ENCODE measurements around the gene BICDL1. TPM values are rescaled to one million over a fixed set of nuclear protein-coding genes. Genes with fewer than 3 reads are reported as not detected.

Gene BICDL1
- total RNA-seq, 1 donor from 2014 or later: not detected

- no peak for DNase-seq
Measured at GRCh38 chr12:120103044-120103338, 114.0 kb downstream of the BICDL1 start.

DNA sequence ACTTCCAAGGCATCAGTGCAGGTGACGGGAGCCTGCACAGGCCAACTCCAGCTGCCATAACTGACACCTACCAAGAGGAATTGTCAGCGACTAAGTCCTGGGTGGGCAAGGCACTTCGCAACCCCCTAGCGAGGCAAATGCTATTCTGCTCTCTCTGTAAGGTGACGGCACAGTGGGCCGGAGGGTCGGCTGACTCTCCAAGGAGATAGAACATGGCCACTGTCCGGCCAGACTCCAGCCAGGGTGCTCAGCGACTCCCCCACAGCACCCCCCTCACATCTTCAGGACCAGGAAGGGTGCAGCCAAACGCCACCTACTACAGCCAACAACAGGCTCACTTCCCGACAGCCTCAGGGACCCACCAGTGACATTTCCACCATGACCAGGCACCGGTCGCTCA is 114.3 kb downstream of the BICDL1 start:
- no peak for DNase-seq

DNA sequence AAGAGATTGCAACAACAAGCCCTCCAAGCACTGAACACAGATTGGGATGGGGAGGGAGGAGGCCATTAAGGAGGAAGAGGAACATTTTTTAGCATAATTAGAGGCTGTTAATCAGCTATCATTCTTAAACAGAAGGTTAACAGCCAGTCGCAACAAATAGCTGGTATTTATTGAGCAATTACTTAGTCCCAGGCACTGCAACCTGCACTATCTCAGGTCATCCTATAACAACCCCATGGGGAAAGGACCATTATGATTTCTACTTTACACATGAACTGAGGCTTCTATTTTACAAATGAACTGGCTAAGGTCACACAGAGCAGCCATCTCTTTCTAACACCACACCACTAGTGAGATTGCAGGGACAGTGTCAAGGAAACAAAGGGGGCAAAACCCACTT is 117.1 kb downstream of the BICDL1 start:
- DNase-seq: no peak

DNA sequence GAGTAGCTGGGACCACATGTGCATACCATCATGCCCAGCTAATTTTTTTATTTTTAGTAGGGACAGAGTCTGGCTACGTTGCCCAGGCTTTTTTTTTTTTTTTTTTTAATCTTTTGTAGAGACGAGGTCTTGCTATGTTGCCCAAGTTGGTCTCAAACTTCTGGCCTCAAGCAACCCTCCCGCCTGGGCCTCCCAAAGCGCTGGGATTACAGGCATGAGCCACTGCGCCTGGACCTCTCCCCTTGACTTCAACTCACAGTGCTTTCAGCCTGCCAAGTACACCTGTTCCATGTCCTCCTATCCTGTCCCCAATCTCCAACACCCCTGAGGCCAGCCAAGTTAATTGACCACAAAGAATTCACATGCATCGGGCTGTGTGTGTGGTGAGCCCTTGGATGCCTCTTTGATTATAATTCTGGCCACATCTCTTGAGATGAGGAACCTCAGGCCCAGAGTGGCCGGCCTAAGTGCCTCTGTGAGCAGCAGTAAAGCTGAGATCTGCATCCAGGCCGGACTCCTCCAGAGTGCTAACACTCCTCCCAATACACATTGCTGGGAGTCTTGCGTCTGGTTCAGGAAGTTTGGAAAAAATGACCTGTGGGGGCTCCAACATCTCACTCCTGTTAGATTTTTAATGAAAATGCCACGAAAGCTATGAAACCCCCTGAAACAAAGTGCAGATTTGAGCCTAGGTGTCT is 120.7 kb downstream of the BICDL1 start:
- no peak for DNase-seq

- DNase-seq: peak; percentile 43
Measured at GRCh38 chr12:120110550-120111501, 121.8 kb downstream of the BICDL1 start.

- DNase-seq: no peak
Measured at GRCh38 chr12:120115066-120115465, 126.0 kb downstream of the BICDL1 start.

GRCh38 chr12:120115692-120116440 is 126.8 kb downstream of the BICDL1 start:
- peak; percentile 67 for DNase-seq

- DNase-seq: no peak
Measured at GRCh38 chr12:120116441-120116791, 127.4 kb downstream of the BICDL1 start, which contains the start of gene RAB35. Gene RAB35, minus strand, starts transcription at chr12:120116753. Its CDS starts 103 bp downstream, at chr12:120116650.

DNA sequence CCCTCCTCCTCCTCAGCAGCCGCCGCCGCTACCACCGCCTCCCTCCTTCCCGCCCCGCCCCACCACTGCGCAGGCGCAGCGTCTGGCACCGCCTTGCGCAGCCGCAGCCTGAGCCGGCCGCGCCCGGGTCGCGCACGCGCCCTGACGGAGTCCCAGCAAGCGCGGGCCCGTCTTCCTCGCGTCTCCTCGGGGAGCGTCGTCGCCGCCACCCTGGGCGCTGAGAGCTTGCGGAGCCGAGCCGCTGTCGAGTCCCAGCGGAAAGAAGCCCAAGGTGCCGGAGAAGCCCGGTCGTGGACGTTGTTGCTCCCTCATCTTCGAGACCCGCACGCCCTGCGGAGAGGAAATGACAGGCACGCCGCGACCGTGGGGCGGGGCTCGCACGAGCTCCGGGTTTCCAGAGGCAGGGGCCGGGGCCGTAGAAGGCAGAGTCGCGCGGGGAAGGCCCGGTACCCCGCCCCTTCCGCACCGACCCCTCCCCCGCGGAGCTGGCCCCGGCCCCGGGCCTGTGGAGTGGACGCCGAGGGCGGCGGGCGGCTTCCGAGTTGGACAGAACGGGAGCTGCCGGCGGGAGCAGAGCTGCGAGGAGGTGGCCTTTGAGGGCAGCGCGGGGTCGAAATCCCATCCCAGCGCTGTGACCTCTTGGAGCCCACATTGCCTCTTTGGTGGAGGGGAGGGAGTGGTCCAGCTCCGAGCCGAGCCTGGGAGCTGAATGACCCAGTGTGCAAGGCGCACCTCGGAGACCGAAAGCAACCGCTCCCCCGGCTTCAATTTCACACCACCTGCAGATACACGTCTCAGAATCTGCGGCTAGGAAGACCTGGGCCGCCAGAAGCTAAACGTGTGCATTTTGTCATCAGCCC is 128.0 kb downstream of the BICDL1 start:
- peak; percentile 96 for DNase-seq

DNA sequence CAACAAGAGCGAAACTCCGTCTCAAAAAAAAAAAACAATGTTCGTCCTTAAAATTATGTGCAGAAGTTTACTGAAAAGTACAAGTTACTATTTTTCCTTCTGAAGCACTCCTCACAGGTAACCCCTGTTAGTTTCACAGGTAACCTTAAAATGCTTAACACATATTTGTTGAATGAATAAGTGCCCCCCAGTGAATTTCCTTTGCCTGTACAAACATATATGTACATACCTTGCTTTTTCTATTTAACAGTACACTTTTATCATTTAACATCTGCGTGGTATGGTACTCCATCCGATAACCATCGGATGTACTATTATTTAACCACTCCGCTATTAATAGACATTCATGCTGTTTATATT is 128.9 kb downstream of the BICDL1 start:
- no peak for DNase-seq

- DNase-seq: peak; percentile 77
Measured at GRCh38 chr12:120118321-120119061, 129.5 kb downstream of the BICDL1 start.

DNA sequence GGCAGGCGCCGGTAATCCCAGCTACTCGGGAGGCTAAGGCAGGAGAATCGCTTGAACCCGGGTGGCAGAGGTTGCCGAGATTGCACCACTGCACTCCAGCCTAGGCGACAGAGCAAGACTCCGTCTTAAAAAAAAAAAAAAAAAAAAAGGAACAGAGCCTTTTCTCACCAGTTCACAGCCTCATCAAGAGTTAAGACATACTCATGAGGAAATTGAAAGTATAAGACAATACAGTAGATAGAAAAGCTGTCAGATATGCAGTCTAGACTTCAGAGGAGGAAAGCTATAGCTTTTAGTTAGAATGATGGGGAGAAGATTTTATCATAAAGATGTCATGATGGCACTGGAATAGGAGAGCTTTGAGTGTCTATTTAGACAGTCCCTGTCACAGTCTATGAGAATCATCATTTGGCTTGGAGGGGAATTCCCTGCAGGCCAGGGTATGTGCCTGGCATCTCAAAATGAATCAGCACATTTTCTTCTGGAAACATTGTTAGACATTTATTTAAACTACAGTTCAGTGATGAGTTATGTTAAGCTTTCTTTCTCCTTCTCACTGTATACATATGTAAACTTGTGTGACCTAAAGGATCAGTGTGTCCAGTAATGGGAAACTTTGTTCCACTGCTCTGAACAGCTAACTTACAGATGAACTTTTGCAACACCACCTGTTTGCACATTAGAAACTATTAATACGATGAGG is 130.4 kb downstream of the BICDL1 start:
- DNase-seq: no peak

- no peak for DNase-seq
Measured at GRCh38 chr12:120121343-120121742, 132.3 kb downstream of the BICDL1 start.

GRCh38 chr12:120121766-120122293 is 132.8 kb downstream of the BICDL1 start:
- no peak for DNase-seq

DNA sequence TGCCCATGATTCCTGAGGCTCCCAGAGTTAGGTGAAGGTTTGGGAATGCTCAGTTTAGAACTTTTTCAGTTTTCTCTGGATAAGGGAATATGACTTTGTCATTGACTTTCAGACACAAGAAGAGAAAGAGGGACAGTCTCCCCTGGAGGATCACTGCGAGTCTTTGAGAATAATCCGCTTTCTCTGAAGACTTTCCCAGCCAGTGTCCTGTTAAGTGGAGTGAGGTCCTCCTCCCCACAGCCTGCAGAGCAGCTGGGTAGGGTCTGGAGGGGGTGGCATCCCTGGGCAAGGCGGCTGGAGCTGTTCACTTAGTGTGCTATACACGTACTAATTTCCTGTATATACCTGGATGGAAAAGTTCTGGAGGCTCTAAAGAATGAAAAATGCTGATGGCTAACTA is 136.0 kb downstream of the BICDL1 start:
- DNase-seq: no peak

DNA sequence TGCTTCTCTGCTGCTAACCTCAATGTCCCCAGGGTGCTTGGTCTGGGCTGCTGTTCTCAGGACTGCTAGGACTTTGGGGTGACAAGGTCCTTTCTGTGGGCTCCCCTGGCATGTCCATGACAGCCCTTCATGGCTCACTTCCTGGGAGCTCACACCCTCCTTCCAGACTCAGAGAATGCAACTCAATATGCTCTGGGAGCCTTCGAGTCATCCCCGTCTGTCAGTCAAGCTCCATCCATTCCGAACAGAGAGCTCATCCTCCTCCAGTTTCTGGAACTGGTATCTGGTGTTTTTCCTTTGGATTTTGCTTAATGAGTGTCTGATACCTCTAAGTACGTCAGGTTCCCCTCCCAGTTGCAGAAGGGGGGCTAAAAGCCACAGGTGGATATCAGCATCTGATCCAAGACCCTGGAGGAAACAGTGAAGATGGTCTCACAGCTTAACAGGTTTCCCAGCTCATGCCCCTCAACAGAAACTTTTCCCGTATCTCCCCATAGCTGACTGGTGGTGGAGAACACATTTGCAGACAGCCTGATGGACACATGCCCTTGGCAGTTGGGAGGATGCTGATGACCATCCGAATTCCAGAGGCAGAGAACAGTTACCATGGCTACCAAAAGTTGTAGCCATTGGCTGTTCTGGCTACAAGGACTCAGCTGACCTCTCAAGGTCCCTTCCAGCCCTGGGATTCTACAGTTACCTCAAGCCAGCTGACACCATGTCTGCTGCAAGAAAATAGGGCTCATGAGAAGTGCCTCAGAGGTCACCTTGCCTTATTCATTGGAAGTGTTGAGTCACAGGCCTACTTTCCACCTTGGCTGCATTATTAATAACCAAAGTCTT is 137.0 kb downstream of the BICDL1 start:
- peak; percentile 77 for DNase-seq

GRCh38 chr12:120126635-120127005 is 137.6 kb downstream of the BICDL1 start:
- DNase-seq: peak; percentile 93

DNA sequence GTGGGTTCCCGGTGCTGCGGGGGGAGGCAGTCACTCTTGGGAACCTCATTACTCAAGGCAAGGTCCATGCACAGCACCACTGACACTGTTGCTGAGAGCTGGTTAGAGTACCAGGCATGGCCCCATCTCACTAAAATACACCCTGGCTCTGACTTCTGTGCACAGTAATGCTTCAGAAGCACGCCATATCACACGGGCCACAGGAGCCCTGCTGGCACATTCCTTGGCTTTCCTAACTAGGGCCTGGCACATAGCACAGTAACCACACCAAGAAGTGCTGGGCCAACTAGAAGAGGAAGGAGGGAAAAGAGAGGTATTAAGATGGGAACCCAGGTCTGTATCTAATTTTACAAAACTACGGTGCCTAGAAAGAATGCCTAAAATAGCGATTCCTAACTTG is 141.0 kb downstream of the BICDL1 start:
- no peak for DNase-seq

DNA sequence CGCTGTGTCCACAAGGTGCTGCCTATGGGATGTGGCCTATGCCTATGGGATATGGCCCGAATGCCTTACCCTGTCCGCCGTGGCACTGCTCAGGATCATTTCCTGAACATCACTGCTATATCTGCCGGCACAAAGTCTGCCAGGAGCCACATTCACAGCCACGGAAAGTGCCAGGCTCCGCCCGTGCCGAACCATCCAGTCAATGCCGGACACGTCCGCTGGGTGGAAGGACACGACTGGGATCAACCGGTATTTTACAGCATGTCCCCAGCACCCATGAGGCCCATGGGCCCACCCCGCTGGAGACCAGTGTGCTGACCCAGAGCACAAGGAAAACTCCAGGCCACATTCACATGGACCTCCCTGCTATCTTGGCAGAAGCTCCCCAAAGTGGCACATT is 142.1 kb downstream of the BICDL1 start:
- no peak for DNase-seq

All from dermis blood vessel endothelial cell (primary cell).